ENCODE results near the gene SND1.

The SND1 gene

GRCh38 chr7:127873715-127874636 lies 222.0 kb downstream of the SND1 start:
- H3K27ac ChIP-seq (ENCODE audit: extremely low read depth, low read depth, low read length): no peak overlapping the region
- no peaks in the 10 kb centered on the region for H3K9me3 ChIP-seq (ENCODE audit: control insufficient read depth, insufficient read depth, low read depth, low read length)
- ChIA-PET POLR2A (no interaction called here), CTCF (interaction anchor here (0.6 kb wide), 1 partner anchor 526 kb away, joined by 3 read pairs; no protein-coding TSS in a partner anchor)
- H3K4me3 ChIP-seq (ENCODE audit: low read depth, low read length): no peak overlapping the region
- no peaks in the 10 kb centered on the region for H3K4me1 ChIP-seq (ENCODE audit: control insufficient read depth, insufficient read depth, low read length)
- H3K36me3 ChIP-seq (ENCODE audit: control insufficient read depth in 2 of 2, insufficient read depth in 1 of 2, low read length in 2 of 2): no peaks in the 10 kb centered on the region
- TF ChIP-seq ZNF664 (tag by site-specific recombination; IDR thresholded peaks at IDR 0.05) (no peak), ZSCAN18 (tag by site-specific recombination; IDR thresholded peaks at IDR 0.05) (no peak), GLIS1 (tag by site-specific recombination; IDR thresholded peaks at IDR 0.05) (no peak), ZNF529 (tag by site-specific recombination; IDR thresholded peaks at IDR 0.05; ENCODE audit: insufficient replicate concordance) (no peak), ZNF366 (tag by site-specific recombination; conservative IDR thresholded peaks at IDR 0.05) (no peak)

- TF ChIP-seq ZSCAN5A (tag by site-specific recombination; IDR thresholded peaks at IDR 0.05) (no peak), ZNF426 (tag by site-specific recombination; IDR thresholded peaks at IDR 0.05) (no peak), ZNF555 (tag by site-specific recombination; conservative IDR thresholded peaks at IDR 0.05) (no peak), CTCF (tag by site-specific recombination; IDR thresholded peaks at IDR 0.05) (no peak), ZEB2 (tag by site-specific recombination; IDR thresholded peaks at IDR 0.05) (no peak), ZNF266 (tag by site-specific recombination; IDR thresholded peaks at IDR 0.05; ENCODE audit: low read depth) (no peak)
- Histone ChIP-seq H3K4me3 (ENCODE audit: low read depth, low read length) (no peak overlapping the region), H3K27ac (ENCODE audit: extremely low read depth, low read depth, low read length) (no peak overlapping the region), H3K9me3 (ENCODE audit: control insufficient read depth, insufficient read depth, low read depth, low read length) (no peaks in the 10 kb centered on the region), H3K4me1 (ENCODE audit: control insufficient read depth, insufficient read depth, low read length) (no peaks in the 10 kb centered on the region), H3K36me3 (ENCODE audit: control insufficient read depth in 2 of 2, insufficient read depth in 1 of 2, low read length in 2 of 2) (no peaks in the 10 kb centered on the region)
- CTCF ChIA-PET: interaction anchor here (0.6 kb wide), 1 partner anchor 527 kb away, joined by 3 read pairs; no protein-coding TSS in a partner anchor
- POLR2A ChIA-PET: no interaction called here
Measured at GRCh38 chr7:127874951-127875608, 223.1 kb downstream of the SND1 start.

- CTCF ChIA-PET: no interaction called here
- Histone ChIP-seq H3K4me3 (ENCODE audit: low read depth, low read length) (no peak overlapping the region), H3K27ac (ENCODE audit: extremely low read depth, low read depth, low read length) (no peak overlapping the region), H3K4me1 (ENCODE audit: control insufficient read depth, insufficient read depth, low read length) (no peaks in the 10 kb centered on the region), H3K9me3 (ENCODE audit: control insufficient read depth, insufficient read depth, low read depth, low read length) (no peaks in the 10 kb centered on the region), H3K36me3 (ENCODE audit: control insufficient read depth in 2 of 2, insufficient read depth in 1 of 2, low read length in 2 of 2) (no peaks in the 10 kb centered on the region)
- no peak for TF ChIP-seq PBX3 (CRISPR knock-in tag; IDR thresholded peaks at IDR 0.05)
- TF ChIP-seq TCF7L2 (IDR thresholded peaks at IDR 0.05; ENCODE audit: borderline replicate concordance, low read depth, low read length): no peak
- no peak for TF ChIP-seq ZNF416 (tag by site-specific recombination; IDR thresholded peaks at IDR 0.05)
- TF ChIP-seq ZNF157 (tag by site-specific recombination; IDR thresholded peaks at IDR 0.05): no peak
- TF ChIP-seq ZNF133 (tag by site-specific recombination; IDR thresholded peaks at IDR 0.05): no peak
- TF ChIP-seq ZSCAN30 (tag by site-specific recombination; IDR thresholded peaks at IDR 0.05): no peak
- TF ChIP-seq ZNF223 (tag by site-specific recombination; IDR thresholded peaks at IDR 0.05): no peak
- POLR2A ChIA-PET: no interaction called here
Measured at GRCh38 chr7:127876393-127876792, 224.4 kb downstream of the SND1 start.
